Thyroid gland (tissue), 4 donors: ENCODE results near the gene COL16A1.

Source experiments
- POLR2A ChIP-seq, 2 donors: fragments of 450-650 bp; IDR thresholded peaks; one replicate each; pipeline ENCODE4 v1.6.1; 2017; ENCODE audit warnings: antibody characterized with exemption in 2 of 2, mild to moderate bottlenecking in 2 of 2, moderate library complexity in 1 of 2
- TF ChIP-seq, protein P1 (sequence below), 6 experiments: fragments of 200-600 bp in 3 of 6; fragments of 450-650 bp in 3 of 6; sonication (generic) in 3 of 6; IDR thresholded peaks; one replicate each; pipeline ENCODE4 v1.5.1; 2016 to 2019; ENCODE audit warnings: antibody characterized with exemption in 6 of 6, mild to moderate bottlenecking in 2 of 6, inconsistent platforms in 1 of 6, moderate library complexity in 1 of 6

GRCh38 chr1:31696242-31696641 lies 7.6 kb downstream of the COL16A1 start:
- TF ChIP-seq, protein P1, sequence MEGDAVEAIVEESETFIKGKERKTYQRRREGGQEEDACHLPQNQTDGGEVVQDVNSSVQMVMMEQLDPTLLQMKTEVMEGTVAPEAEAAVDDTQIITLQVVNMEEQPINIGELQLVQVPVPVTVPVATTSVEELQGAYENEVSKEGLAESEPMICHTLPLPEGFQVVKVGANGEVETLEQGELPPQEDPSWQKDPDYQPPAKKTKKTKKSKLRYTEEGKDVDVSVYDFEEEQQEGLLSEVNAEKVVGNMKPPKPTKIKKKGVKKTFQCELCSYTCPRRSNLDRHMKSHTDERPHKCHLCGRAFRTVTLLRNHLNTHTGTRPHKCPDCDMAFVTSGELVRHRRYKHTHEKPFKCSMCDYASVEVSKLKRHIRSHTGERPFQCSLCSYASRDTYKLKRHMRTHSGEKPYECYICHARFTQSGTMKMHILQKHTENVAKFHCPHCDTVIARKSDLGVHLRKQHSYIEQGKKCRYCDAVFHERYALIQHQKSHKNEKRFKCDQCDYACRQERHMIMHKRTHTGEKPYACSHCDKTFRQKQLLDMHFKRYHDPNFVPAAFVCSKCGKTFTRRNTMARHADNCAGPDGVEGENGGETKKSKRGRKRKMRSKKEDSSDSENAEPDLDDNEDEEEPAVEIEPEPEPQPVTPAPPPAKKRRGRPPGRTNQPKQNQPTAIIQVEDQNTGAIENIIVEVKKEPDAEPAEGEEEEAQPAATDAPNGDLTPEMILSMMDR (IDR thresholded peaks at IDR 0.05), result no peak
- TF ChIP-seq POLR2A (IDR thresholded peaks at IDR 0.05), result no peak
